Activated T-cell treated with anti-CD3 and anti-CD28 coated beads, Interleukin-2, amount 50 U/mL, for 72 hours (primary cell): ENCODE data around the gene EVPL. TPM values are rescaled to one million over a fixed set of nuclear protein-coding genes. Genes with fewer than 3 reads are reported as not detected.
"Not testable (repeated sequence)": the region's sequence is repeated elsewhere in the genome, so short reads cannot be mapped to it uniquely, and the experiment has no call there.

Experiments used
- ATAC-seq, 2 donors: fragments of 150-1000 bp; cut with Tn5 transposase; replicated peaks in 1 of 2; 2 replicates each; pipeline ENCODE4 v1.10.0; 2021; ENCODE audit warnings: moderate library complexity in 2 of 2, mild to moderate bottlenecking in 1 of 2
- DNase-seq, 2 donors: peaks; one replicate each; pipeline ENCODE4 v3.0.0; 2021 to 2022; ENCODE audit warnings: mixed read lengths in 1 of 2
- H3K27ac Mint-ChIP-seq: one replicate; pipeline ENCODE4 v1.8.0; 2022; ENCODE audit warnings: mild to moderate bottlenecking, moderate library complexity, mixed read lengths
- H3K27me3 Mint-ChIP-seq: one replicate; pipeline ENCODE4 v1.8.0; 2022; ENCODE audit warnings: low read depth, mixed read lengths
- H3K36me3 Mint-ChIP-seq, 2 donors: one replicate each; pipeline ENCODE4 v1.8.0; 2022; ENCODE audit warnings: mixed read lengths in 2 of 2, mild to moderate bottlenecking in 1 of 2; ENCODE audit not compliant: insufficient read depth in 2 of 2
- H3K4me1 Mint-ChIP-seq: one replicate; pipeline ENCODE4 v1.8.0; 2022; ENCODE audit warnings: low read depth, mixed read lengths
- H3K4me3 Mint-ChIP-seq, 2 donors: one replicate each; pipeline ENCODE4 v1.8.0; 2022; ENCODE audit warnings: mild to moderate bottlenecking in 2 of 2, mixed read lengths in 2 of 2, moderate library complexity in 2 of 2
- H3K9me3 Mint-ChIP-seq, 2 donors: one replicate each; pipeline ENCODE4 v1.8.0; 2022; ENCODE audit warnings: mixed read lengths in 2 of 2
- total RNA-seq, 2 donors: library from RNA; stranded (reverse); gene quantifications; one replicate each; pipeline ENCODE4 v1.2.3, GENCODE V29; 2022

The EVPL gene
- total RNA-seq, 2 donors from 2014 or later: 0.09 to 0.19 TPM

DNA sequence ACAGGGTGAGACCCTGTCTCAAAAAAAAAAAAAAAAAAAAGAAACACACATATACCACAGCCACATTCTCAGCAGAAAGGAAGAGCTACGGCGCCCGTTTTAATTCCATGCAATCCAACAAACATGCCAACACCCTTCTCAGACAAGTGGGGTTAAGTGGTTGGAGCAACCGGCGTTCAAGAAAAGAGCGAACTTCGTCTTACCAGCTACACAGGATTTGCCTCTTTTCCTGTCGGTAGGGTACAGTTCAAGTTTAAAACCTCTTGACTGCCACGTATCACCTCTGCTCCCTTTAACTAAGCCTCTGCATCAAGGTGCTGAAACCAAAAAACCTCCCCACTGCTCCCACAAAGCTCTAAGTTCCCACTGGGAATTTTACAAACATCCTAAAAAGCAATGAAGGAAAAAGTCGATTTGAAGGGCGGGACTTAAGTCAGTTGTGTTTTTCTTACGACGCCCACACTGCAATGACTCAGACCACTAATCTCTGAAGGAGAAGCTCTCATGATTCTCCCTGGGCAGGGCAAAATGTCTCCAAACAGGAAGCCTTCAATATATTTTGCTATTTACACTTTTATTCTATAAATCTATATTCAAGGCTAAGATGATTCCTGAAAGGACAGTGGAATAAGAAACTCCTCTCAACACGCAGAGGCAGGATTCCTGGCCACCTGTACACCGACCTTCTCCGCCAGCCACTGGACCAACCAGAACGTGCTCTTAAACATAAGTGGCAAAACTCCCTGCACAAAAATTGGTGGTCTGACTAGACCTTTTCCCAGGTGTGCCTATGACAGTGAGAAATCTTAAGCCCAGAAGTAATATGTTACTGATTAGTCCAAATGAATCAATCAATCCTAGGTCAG, 26.4 kb upstream of the EVPL start:
- Mint-ChIP-seq H3K4me3 (peak overlapping the region in 1 of 2 donors; percentile 5), H3K9me3 (no peaks in the 10 kb centered on the region), H3K27me3 (no peaks in the 10 kb centered on the region), H3K36me3 (peaks cover 13 to 44% of the 10 kb centered on the region in 2 donors), H3K27ac (peak overlapping the region; percentile 74), H3K4me1 (peaks cover 30% of the 10 kb centered on the region)
- DNase-seq (no peak), ATAC-seq (peak in 1 of 2 donors; percentile 41)

DNA sequence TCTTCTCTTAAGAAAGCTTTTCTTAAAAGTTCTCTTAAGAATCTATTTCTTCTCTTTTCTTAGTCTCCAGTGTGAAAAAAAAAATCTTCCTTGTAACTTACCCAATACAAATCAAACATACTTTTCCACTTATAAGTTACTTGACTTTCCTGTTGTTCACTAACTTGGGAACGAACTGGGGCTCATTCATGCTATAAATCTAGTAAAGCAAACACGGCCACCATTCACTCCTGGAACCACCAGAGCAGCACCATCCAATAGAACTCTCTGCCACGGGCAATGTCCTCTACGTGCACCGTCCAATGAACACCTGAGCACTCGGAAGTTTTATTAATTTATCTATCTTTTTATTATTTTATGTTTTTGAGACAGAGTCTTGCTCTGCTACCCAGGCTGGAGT, 24.5 kb upstream of the EVPL start:
- no peak for DNase-seq

DNA sequence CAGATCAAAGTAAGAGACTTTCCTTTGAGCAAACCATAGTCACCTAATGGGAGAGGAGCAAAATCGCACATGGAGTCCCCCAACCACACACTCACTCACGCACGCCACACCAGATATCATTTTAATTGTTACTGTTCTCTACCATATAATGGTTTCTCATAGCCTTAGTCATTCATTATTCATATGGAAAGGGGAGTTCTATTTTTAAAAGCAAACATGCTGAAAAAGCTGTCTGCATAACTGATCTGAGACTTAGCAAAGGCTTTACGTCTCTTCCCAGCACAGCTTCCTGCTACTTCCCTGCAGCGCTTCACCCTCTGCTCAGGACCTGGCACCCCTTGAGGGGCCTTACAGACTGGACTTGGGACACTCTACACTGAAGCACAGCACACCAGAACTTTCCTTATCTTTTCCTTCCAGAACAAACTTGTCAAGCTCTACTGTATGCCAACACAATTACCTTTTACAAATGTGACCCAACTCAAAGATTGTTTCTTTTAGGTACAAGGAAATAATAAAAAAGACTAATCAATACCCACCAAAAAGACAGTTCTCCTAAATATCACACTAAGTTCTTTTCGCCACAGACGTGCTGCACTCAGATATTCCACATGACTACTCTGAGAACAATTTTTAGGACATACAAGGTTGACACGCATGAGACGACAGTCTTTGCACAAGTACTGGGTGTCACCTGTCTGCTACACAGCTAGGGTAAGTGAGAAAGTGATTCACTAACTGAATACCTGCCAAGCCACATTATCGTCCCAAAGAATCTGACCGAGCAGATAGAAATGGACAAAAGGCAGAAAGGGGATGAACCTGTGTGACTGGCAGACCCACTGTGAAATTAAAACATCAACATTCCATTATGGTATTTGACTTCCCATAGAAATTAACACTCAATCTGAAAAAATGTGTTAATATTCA, 23.7 kb upstream of the EVPL start:
- H3K27ac Mint-ChIP-seq: peak overlapping the region; percentile 61
- peaks cover 16 to 43% of the 10 kb centered on the region in 2 donors for H3K36me3 Mint-ChIP-seq
- H3K4me1 Mint-ChIP-seq: peaks cover 36% of the 10 kb centered on the region
- DNase-seq (no peak), ATAC-seq (peak in 1 of 2 donors; percentile 23)
- H3K27me3 Mint-ChIP-seq: no peaks in the 10 kb centered on the region
- H3K9me3 Mint-ChIP-seq: no peaks in the 10 kb centered on the region
- no peak overlapping the region for H3K4me3 Mint-ChIP-seq

More for the DNA sequence above, 24.5 kb upstream of the EVPL start:
- no peak for ATAC-seq
- H3K27ac Mint-ChIP-seq: peak overlapping the region; percentile 56
- H3K9me3 Mint-ChIP-seq: no peaks in the 10 kb centered on the region
- no peaks in the 10 kb centered on the region for H3K27me3 Mint-ChIP-seq
- H3K36me3 Mint-ChIP-seq: peaks cover 19 to 43% of the 10 kb centered on the region in 2 donors
- peaks cover 36% of the 10 kb centered on the region for H3K4me1 Mint-ChIP-seq
- no peak overlapping the region for H3K4me3 Mint-ChIP-seq

DNA sequence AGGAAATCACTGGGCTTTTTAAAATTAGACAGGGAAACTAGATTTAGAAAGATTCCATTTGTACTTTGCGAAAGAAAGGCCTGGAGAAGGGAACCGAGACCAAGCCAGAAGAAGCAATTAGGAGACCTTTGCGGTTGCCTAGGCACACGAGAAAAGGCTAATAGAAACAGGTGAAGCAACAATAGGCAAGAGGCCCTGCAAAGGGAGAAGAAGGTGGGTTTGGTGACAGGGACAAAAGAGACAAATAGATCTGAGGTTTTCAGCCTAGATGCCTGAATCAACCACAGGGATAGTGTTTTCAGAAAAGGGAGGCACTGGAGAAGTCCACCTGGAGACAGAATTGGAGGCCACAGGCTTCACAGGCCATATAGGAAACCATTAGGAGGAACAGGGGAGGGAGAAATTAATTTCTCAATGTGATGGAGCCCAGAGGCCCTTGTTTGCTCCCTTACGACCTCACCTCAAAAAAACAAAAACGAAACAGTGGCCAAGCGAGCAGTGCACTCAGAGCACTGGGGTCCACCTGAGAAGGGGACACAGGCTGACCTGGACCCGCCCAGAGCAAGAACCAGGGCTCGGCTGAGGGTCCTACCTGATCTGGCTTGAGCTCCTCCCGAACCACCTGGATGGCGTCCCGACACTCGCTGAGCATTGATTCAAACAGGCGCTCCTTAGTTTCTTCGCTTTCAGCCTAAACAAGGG, 22.9 kb upstream of the EVPL start:
- DNase-seq (no peak), ATAC-seq (no peak)
- no peak overlapping the region for H3K4me3 Mint-ChIP-seq
- H3K4me1 Mint-ChIP-seq: peaks cover 36% of the 10 kb centered on the region
- H3K9me3 Mint-ChIP-seq: no peaks in the 10 kb centered on the region
- no peak overlapping the region for H3K27ac Mint-ChIP-seq
- H3K36me3 Mint-ChIP-seq: peaks cover 16 to 42% of the 10 kb centered on the region in 2 donors
- H3K27me3 Mint-ChIP-seq: no peaks in the 10 kb centered on the region

DNA sequence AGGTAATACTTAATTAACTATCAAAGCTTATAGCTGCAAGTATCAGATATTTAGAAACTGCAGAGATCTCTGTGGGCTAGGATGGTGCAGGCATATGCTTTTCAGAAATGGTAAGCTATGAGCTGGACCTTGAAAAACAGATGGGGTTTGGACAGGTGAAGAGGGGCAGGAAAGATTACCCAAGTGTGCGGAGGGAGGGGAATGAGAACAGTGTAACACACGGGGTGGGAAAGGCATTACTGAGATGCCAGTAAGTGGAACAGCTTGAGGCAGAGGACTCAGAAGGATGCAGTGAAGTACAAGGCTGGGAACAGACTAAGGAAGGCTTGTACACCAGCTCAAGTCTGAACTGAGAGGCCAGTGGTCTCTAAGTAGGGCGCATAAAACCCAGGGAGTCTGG, 22.1 kb upstream of the EVPL start:
- Mint-ChIP-seq H3K9me3 (no peaks in the 10 kb centered on the region), H3K27me3 (no peaks in the 10 kb centered on the region), H3K4me3 (no peak overlapping the region), H3K36me3 (peaks cover 16 to 48% of the 10 kb centered on the region in 2 donors), H3K27ac (peak overlapping the region; percentile 18), H3K4me1 (peaks cover 32% of the 10 kb centered on the region)
- no peak for ATAC-seq
- DNase-seq: no peak

DNA sequence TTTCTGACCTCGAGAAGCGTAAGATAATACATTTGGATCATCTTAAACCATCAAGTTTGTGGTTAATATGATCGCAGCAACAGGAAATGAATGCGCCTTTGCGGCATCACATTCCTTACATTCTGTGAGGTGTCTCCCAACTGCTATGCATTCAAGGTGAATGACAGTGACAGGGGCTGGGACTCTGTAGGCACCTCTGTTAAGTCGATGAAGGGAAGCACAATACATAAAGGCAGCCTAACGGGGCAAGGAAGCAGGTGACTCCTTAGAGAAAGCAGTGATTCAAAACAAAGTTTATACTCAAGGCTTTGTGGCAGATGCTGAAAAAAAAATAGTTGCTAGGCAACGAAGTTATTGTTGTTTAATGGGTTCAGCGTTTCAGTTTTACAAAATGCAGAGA, 21.6 kb upstream of the EVPL start:
- Mint-ChIP-seq H3K9me3 (no peaks in the 10 kb centered on the region), H3K27ac (peak overlapping the region; percentile 50), H3K36me3 (peaks cover 14 to 52% of the 10 kb centered on the region in 2 donors), H3K27me3 (no peaks in the 10 kb centered on the region), H3K4me1 (peaks cover 27% of the 10 kb centered on the region), H3K4me3 (no peak overlapping the region)
- ATAC-seq (no peak), DNase-seq (no peak)

DNA sequence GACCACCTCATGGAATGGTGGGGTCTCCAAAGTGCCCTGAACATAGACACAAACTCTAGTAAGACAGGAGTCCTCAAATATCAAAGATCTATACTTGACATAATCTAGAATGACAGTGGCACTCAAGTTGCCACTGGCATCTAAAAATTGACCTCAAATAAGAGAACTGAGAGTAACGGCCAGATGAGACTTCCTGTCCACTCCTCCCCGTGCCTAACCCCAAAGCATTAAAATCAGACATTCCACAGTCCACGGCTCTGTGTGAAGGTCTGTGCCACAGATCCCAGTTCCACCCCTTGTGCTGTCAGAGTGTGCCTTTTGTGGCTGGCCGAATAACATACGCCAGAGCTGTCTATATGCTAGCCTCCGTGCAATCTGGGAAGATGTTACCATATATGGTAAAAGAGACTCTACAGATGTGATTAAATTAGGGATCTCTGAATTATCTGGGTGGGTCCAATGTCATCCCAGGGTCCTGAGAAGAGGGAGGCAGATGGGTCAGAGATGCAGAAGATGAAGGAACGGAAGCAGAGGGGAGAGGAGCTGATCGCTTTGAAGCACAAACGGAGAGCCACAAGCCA, 21.0 kb upstream of the EVPL start:
- Mint-ChIP-seq H3K9me3 (no peaks in the 10 kb centered on the region), H3K4me1 (peaks cover 21% of the 10 kb centered on the region), H3K4me3 (no peak overlapping the region), H3K27me3 (no peaks in the 10 kb centered on the region), H3K36me3 (peaks cover 11 to 53% of the 10 kb centered on the region in 2 donors), H3K27ac (no peak overlapping the region)
- DNase-seq: no peak
- ATAC-seq: no peak

DNA sequence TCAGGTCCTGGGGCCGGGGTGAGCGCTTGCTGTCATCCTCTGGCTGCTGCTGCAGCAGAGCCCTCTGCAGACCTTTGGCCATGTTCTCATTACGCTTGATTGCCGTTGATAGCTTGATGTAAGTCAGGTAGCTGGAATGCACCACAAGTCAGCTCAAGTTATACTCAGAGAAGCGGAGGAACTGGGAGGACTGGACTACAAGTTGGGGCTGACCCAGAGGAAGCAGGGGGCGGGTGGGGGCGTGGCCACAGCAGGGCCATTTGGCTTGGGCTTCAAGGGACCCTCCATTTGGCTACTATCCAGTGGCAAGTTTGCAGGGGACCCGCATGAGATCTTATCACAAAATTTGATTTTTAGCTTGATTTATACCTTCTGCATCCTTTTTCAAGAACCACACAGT, 19.0 kb upstream of the EVPL start:
- Mint-ChIP-seq H3K27me3 (no peaks in the 10 kb centered on the region), H3K9me3 (no peaks in the 10 kb centered on the region), H3K4me1 (peaks cover 15% of the 10 kb centered on the region), H3K4me3 (no peak overlapping the region), H3K27ac (no peak overlapping the region), H3K36me3 (peaks cover 14 to 53% of the 10 kb centered on the region in 2 donors)
- no peak for ATAC-seq
- no peak for DNase-seq

DNA sequence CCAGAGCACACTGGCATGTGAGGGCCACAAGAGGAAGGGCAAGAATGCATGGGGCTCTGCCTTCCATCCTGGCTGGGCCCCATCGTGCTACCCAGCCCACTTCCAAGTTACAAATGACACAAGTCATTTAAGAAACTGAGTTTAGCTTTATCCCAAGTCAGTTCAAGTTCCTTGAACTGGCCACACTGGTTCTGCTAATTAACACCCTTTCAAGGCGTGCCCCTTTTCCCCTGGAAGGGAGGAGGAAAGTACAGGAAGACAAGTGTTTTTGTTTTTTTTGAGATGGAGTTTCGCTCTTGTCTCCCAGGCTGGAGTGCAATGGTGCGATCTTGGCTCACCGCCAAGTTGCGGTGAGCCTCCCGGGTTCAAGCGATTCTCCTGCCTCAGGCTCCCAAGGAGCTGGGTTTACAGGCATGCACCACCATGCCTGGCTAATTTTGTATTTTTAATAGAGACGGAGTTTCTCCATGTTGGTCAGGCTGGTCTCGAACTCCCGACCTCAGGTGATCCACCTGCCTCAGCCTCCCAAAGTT, 17.4 kb upstream of the EVPL start:
- not testable (repeated sequence) for DNase-seq, H3K9me3 Mint-ChIP-seq, H3K4me1 Mint-ChIP-seq, ATAC-seq, H3K4me3 Mint-ChIP-seq, H3K27ac Mint-ChIP-seq, H3K27me3 Mint-ChIP-seq
- H3K36me3 Mint-ChIP-seq: peaks cover 11 to 46% of the 10 kb centered on the region in 2 donors

DNA sequence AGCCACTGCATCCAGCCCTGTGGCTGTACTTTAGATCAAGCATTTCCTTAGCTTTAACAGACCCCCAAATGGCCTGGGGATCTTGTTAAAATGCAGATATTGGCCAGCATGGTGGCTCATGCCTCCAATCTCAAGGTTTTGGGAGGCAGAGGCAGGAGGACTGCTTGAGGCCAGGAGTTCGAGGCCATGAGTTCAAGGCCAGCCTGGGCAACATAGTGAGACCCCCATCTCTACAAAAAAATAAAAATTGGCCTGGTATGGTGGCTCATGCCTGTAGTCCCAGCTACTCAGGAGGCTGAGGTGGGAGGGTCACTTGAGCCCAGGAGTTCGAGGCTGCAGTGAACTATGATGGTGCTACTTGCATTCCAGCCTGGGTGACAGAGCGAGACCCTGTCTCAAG, 15.8 kb upstream of the EVPL start:
- not testable (repeated sequence) for H3K27me3 Mint-ChIP-seq, DNase-seq, H3K27ac Mint-ChIP-seq, H3K9me3 Mint-ChIP-seq, ATAC-seq, H3K4me1 Mint-ChIP-seq, H3K4me3 Mint-ChIP-seq
- H3K36me3 Mint-ChIP-seq: peaks cover 9 to 33% of the 10 kb centered on the region in 2 donors

DNA sequence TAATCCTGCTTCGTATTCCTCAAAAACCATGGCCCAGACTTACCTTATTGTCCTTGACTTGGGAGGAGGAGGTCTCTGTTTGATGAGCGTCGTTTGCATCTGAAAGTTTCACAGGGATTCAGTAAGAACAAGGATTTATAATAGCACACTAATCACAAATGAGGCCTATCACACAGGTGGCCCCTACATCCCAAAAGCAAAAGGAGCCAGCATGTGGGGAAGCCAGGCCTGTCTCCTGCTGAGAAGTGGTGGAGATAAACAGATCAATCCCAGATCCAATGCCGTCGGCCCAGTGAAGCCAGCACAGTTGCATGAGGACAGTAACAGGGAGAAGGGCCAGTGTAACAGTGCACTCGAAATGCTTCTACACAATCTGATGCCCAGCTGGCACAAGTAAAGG, 13.3 kb upstream of the EVPL start:
- DNase-seq (no peak), ATAC-seq (no peak)
- H3K9me3 Mint-ChIP-seq: no peaks in the 10 kb centered on the region
- peaks cover 8 to 23% of the 10 kb centered on the region in 2 donors for H3K36me3 Mint-ChIP-seq
- no peak overlapping the region for H3K27ac Mint-ChIP-seq
- H3K27me3 Mint-ChIP-seq: no peaks in the 10 kb centered on the region
- H3K4me1 Mint-ChIP-seq: peaks cover under 1% of the 10 kb centered on the region
- no peak overlapping the region for H3K4me3 Mint-ChIP-seq

DNA sequence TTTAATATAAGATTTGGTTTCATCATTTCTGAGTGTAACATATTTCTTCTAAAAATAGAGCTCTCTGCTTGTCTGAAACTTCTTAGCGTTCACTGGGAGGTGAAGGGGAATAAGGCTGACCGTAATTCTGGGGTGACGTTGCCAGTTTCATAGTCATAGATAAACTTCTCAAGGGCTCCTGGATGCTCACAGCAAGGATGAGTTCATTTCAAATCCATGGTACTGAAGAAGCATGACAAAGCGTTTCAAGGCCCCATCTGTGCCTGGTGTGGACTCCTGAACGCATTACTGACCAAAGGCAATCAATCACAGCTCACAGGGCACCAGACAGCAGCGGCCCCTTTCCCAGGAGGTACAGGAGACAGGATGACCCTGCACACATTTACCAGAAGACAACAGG, 12.0 kb upstream of the EVPL start:
- Mint-ChIP-seq H3K27ac (no peak overlapping the region), H3K36me3 (peaks cover 8 to 15% of the 10 kb centered on the region in 2 donors), H3K27me3 (no peaks in the 10 kb centered on the region), H3K9me3 (no peaks in the 10 kb centered on the region), H3K4me1 (peaks cover 8% of the 10 kb centered on the region), H3K4me3 (no peak overlapping the region)
- DNase-seq (no peak), ATAC-seq (no peak)
